Esophagus muscularis mucosa (tissue), 4 donors: ENCODE data around the gene CCDC82.

ENCODE experiments used
- CTCF ChIP-seq, 3 experiments: fragments of 200-600 bp in 2 of 3; fragments of 450-650 bp in 1 of 3; sonication (generic) in 2 of 3; IDR thresholded peaks; one replicate each; pipeline ENCODE4 v1.5.1; 2017 to 2019; ENCODE audit warnings: antibody characterized with exemption in 3 of 3, mild to moderate bottlenecking in 2 of 3, moderate library complexity in 1 of 3
- EP300 ChIP-seq: sonication (generic); formaldehyde crosslinking; IDR thresholded peaks from one replicate; pipeline ENCODE4 v1.6.1; 2017; ENCODE audit warnings: antibody characterized with exemption
- POLR2A ChIP-seq: fragments of 450-650 bp; IDR thresholded peaks from one replicate; pipeline ENCODE4 v1.6.1; 2017; ENCODE audit warnings: antibody characterized with exemption, moderate library complexity, mild to moderate bottlenecking, low read depth
- POLR2AphosphoS5 ChIP-seq, 2 donors: sonication (generic); formaldehyde crosslinking; IDR thresholded peaks; one replicate each; pipeline ENCODE4 v1.6.1; 2017; ENCODE audit warnings: antibody characterized with exemption in 2 of 2

DNA sequence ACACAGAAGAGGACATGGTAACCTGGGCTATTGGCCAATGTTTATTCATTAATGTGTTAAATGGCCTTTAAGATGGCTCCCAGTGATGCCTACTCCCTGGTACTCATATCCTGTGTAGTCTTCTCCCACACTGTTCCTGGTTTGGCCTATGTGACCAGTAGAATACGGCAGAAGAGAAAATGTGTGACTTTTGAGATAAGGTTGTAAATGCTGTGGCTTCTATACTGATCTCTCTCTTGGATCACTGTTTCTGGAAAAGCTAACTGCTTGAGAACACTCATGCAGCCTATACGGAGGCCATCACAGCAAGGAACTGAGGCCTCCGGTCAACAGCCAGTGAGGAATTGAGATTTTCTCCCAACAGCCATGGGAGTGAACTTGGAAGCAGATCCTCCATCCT is 70.9 kb downstream of the CCDC82 start:
- no peak for TF ChIP-seq POLR2A
- no peak for TF ChIP-seq CTCF (IDR thresholded peaks at IDR 0.05)
- TF ChIP-seq EP300 = no peak
- TF ChIP-seq POLR2AphosphoS5 (IDR thresholded peaks at IDR 0.05) = no peak
